ENCODE results near the gene COQ10A. TPM values are rescaled to one million over a fixed set of nuclear protein-coding genes. Genes with fewer than 3 reads are reported as not detected.
A peak's percentile ranks its signal among the peaks of the same experiment; 100 is the strongest.

COQ10A gene
- total RNA-seq, 1 experiment from 2014 or later, result 24.4 TPM

GRCh38 chr12:56255671-56256070 is 11.1 kb upstream of the COQ10A start (continued):
- TF ChIP-seq ZNF423 (CRISPR knock-in tag; IDR thresholded peaks at IDR 0.05) (no peak), GRHL2 (CRISPR knock-in tag; IDR thresholded peaks at IDR 0.05; ENCODE audit: insufficient replicate concordance, severe bottlenecking) (no peak), ARID4B (CRISPR knock-in tag; IDR thresholded peaks at IDR 0.05; ENCODE audit: borderline replicate concordance) (no peak)
- TF ChIP-seq, protein P1, sequence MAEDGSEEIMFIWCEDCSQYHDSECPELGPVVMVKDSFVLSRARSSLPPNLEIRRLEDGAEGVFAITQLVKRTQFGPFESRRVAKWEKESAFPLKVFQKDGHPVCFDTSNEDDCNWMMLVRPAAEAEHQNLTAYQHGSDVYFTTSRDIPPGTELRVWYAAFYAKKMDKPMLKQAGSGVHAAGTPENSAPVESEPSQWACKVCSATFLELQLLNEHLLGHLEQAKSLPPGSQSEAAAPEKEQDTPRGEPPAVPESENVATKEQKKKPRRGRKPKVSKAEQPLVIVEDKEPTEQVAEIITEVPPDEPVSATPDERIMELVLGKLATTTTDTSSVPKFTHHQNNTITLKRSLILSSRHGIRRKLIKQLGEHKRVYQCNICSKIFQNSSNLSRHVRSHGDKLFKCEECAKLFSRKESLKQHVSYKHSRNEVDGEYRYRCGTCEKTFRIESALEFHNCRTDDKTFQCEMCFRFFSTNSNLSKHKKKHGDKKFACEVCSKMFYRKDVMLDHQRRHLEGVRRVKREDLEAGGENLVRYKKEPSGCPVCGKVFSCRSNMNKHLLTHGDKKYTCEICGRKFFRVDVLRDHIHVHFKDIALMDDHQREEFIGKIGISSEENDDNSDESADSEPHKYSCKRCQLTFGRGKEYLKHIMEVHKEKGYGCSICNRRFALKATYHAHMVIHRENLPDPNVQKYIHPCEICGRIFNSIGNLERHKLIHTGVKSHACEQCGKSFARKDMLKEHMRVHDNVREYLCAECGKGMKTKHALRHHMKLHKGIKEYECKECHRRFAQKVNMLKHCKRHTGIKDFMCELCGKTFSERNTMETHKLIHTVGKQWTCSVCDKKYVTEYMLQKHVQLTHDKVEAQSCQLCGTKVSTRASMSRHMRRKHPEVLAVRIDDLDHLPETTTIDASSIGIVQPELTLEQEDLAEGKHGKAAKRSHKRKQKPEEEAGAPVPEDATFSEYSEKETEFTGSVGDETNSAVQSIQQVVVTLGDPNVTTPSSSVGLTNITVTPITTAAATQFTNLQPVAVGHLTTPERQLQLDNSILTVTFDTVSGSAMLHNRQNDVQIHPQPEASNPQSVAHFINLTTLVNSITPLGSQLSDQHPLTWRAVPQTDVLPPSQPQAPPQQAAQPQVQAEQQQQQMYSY (CRISPR knock-in tag; IDR thresholded peaks at IDR 0.05), result no peak
- TF ChIP-seq, protein P2, sequence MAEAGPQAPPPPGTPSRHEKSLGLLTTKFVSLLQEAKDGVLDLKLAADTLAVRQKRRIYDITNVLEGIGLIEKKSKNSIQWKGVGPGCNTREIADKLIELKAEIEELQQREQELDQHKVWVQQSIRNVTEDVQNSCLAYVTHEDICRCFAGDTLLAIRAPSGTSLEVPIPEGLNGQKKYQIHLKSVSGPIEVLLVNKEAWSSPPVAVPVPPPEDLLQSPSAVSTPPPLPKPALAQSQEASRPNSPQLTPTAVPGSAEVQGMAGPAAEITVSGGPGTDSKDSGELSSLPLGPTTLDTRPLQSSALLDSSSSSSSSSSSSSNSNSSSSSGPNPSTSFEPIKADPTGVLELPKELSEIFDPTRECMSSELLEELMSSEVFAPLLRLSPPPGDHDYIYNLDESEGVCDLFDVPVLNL (CRISPR knock-in tag; IDR thresholded peaks at IDR 0.05; ENCODE audit: borderline replicate concordance, low read depth), result no peak
- TF ChIP-seq, protein P3, sequence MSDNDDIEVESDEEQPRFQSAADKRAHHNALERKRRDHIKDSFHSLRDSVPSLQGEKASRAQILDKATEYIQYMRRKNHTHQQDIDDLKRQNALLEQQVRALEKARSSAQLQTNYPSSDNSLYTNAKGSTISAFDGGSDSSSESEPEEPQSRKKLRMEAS (CRISPR knock-in tag; IDR thresholded peaks at IDR 0.05), result no peak

DNA sequence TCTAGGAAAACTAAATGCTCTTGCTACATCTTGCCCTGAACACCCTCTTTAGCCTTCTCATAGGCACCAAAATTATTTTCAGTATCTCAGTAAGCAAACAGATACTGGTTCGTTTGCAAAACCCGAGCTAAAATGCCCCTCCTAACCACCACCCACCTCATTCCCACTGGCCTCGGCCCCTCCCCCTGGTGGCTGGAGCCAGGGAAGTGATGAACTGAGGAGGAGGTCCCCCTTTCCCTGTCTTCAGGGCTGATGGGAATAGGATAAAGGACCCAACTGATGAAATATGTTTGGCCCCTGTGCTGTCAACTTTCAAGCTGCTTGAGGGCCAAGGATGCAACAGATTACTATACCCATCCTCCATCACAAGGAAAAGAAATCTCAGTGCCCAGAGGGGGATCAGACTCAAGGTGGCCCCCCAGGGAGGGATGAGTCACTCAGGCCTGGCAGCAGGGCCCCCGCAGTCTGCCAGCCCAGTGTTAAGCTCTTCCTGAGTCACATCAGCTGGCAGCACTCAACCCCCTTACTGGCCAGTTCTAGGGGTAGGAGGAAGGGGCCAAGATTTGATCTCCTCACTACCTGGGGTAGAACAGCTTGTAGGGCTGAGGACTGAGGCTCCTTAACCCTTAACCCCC is 10.3 kb upstream of the COQ10A start:
- H3K9me3 Mint-ChIP-seq, result no peaks in the 10 kb centered on the region
- DNase-seq (ENCODE audit: low spot score), result peak; percentile 36
- peak overlapping the region; percentile 95 for H3K4me3 Mint-ChIP-seq
- H3K4me1 Mint-ChIP-seq, result peaks cover 18% of the 10 kb centered on the region
- CTCF ChIA-PET, result interaction anchor here (0.6 to 4.9 kb wide), 16 partner anchors 11 to 380 kb away, joined by 3 to 66 read pairs (median 4); partner anchors contain the start of genes COQ10A, ESYT1, RNF41 and SLC39A5
- POLR2A ChIA-PET, result interaction anchor here (0.5 to 2.9 kb wide), 4 partner anchors 10 to 119 kb away, joined by 3 to 16 read pairs (median 3); partner anchors contain the start of genes COQ10A and RNF41
- ATAC-seq, result no peak
- H3K27ac Mint-ChIP-seq, result peak overlapping the region; percentile 29
- H3K27me3 Mint-ChIP-seq (ENCODE audit: low read depth), result 0 out of 2 replicates have a peak, but pooled peaks cover 3% of the 10 kb centered on the region
- H3K36me3 Mint-ChIP-seq, result peaks cover 46% of the 10 kb centered on the region
- no peak for TF ChIP-seq CBFB (CRISPR knock-in tag; IDR thresholded peaks at IDR 0.05; ENCODE audit: low read depth)
- TF ChIP-seq, protein P4, sequence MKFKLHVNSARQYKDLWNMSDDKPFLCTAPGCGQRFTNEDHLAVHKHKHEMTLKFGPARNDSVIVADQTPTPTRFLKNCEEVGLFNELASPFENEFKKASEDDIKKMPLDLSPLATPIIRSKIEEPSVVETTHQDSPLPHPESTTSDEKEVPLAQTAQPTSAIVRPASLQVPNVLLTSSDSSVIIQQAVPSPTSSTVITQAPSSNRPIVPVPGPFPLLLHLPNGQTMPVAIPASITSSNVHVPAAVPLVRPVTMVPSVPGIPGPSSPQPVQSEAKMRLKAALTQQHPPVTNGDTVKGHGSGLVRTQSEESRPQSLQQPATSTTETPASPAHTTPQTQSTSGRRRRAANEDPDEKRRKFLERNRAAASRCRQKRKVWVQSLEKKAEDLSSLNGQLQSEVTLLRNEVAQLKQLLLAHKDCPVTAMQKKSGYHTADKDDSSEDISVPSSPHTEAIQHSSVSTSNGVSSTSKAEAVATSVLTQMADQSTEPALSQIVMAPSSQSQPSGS (CRISPR knock-in tag; IDR thresholded peaks at IDR 0.05; ENCODE audit: borderline replicate concordance, low read depth), result no peak
- no peak for TF ChIP-seq ZNF532 (CRISPR knock-in tag; IDR thresholded peaks at IDR 0.05; ENCODE audit: borderline replicate concordance)
- TF ChIP-seq NR2C2 (CRISPR knock-in tag; IDR thresholded peaks at IDR 0.05), result no peak
- TF ChIP-seq USF2 (CRISPR knock-in tag; IDR thresholded peaks at IDR 0.05), result no peak
- TF ChIP-seq FOXP1 (CRISPR knock-in tag; IDR thresholded peaks at IDR 0.05; ENCODE audit: borderline replicate concordance), result no peak
- no peak for TF ChIP-seq TCF7 (CRISPR knock-in tag; IDR thresholded peaks at IDR 0.05; ENCODE audit: low read depth)
- TF ChIP-seq SOX15 (CRISPR knock-in tag; IDR thresholded peaks at IDR 0.05), result no peak
- TF ChIP-seq, protein P5, sequence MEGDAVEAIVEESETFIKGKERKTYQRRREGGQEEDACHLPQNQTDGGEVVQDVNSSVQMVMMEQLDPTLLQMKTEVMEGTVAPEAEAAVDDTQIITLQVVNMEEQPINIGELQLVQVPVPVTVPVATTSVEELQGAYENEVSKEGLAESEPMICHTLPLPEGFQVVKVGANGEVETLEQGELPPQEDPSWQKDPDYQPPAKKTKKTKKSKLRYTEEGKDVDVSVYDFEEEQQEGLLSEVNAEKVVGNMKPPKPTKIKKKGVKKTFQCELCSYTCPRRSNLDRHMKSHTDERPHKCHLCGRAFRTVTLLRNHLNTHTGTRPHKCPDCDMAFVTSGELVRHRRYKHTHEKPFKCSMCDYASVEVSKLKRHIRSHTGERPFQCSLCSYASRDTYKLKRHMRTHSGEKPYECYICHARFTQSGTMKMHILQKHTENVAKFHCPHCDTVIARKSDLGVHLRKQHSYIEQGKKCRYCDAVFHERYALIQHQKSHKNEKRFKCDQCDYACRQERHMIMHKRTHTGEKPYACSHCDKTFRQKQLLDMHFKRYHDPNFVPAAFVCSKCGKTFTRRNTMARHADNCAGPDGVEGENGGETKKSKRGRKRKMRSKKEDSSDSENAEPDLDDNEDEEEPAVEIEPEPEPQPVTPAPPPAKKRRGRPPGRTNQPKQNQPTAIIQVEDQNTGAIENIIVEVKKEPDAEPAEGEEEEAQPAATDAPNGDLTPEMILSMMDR (IDR thresholded peaks at IDR 0.05), result no peak
